GM12874 (cell line): ENCODE results near the gene NARS2.

ENCODE experiments used
- TF ChIP-seq, protein P1 (sequence below): IDR thresholded peaks from 2 replicates; pipeline ENCODE4 v1.5.1; 2011; ENCODE audit warnings: low read depth, mild to moderate bottlenecking, control low read depth, low read length, moderate library complexity; ENCODE audit not compliant: insufficient read depth

Gene NARS2

GRCh38 chr11:78607696-78608095 lies 33.0 kb upstream of the NARS2 start:
- TF ChIP-seq, protein P1, sequence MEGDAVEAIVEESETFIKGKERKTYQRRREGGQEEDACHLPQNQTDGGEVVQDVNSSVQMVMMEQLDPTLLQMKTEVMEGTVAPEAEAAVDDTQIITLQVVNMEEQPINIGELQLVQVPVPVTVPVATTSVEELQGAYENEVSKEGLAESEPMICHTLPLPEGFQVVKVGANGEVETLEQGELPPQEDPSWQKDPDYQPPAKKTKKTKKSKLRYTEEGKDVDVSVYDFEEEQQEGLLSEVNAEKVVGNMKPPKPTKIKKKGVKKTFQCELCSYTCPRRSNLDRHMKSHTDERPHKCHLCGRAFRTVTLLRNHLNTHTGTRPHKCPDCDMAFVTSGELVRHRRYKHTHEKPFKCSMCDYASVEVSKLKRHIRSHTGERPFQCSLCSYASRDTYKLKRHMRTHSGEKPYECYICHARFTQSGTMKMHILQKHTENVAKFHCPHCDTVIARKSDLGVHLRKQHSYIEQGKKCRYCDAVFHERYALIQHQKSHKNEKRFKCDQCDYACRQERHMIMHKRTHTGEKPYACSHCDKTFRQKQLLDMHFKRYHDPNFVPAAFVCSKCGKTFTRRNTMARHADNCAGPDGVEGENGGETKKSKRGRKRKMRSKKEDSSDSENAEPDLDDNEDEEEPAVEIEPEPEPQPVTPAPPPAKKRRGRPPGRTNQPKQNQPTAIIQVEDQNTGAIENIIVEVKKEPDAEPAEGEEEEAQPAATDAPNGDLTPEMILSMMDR = no peak

GRCh38 chr11:78606667-78607066 lies 32.0 kb upstream of the NARS2 start:
- TF ChIP-seq, protein P1 = no peak

DNA sequence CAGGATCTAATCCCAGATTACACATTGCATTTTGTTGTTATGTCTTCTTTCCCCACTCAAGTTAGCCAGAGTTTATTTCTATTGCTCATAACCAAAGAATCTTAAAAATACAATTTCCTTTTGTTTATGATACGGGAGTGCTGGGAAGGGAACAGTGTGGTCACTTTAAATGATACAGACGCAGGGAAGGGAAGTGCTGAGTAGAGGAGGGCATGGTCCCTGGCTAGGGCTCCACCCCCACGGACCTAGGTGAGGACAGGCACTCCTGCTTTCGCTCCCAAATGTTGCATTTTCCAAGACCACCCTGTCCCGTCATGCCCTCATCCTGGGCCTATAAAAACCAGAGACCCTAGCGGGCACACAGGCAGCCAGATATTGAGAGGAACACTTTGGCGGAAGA lies 30.6 kb upstream of the NARS2 start:
- TF ChIP-seq, protein P1 = no peak

- TF ChIP-seq, protein P1 = no peak
These were observed 29.1 kb upstream of the NARS2 start for GRCh38 chr11:78603792-78604191.

- TF ChIP-seq, protein P1 = no peak
These were observed 20.9 kb upstream of the NARS2 start for GRCh38 chr11:78595436-78596130.

DNA sequence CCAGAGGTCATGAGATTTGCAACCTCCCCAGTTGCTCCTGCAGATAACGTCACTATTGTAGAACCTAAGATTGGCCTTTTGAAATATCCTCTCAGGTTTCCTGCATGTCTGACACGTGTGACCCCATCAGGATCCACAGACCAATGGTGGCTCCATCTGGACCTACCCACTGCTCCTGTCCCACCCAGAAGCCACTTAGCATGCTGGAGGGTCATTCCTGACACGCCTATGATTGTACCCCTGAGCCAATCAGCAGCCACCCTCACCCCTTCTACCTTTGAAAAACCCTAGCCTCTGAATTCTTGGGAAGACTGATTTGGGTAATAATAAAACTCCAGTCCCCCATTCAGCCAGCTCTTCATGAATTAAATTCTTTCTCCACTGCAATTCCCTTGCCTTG lies 20.1 kb upstream of the NARS2 start:
- TF ChIP-seq, protein P1 = no peak

DNA sequence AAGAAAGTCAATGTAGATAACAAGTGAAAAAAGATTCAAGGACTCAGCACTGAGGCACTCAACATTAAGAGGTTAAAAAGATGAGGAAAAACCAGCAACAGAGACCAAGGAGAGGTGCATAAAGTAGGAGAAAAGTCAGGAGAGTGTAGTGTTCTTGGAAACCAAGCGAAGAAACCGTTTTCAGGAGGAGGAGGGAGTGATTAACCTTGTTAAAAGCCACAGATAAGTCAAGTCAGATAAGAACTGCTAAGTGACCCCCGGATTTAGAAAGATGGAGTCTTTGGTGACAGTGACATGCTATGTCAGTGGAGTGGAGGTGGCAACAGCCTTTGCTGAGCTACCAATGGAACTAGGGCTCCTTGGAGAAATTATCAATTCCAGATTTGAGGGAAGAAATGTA lies 13.9 kb upstream of the NARS2 start:
- TF ChIP-seq, protein P1 = no peak
